Activated CD8-positive, alpha-beta T cell treated with anti-CD3 and anti-CD28 coated beads for 36 hours (primary cell): Measurements from ENCODE around the gene NF1. TPM values are rescaled to one million over a fixed set of nuclear protein-coding genes. Genes with fewer than 3 reads are reported as not detected.
"Not testable (repeated sequence)": the region's sequence is repeated elsewhere in the genome, so short reads cannot be mapped to it uniquely, and the experiment has no call there.

Experiments
- ATAC-seq: fragments of 200-7000 bp; cut with Tn5 transposase; one replicate; pipeline ENCODE4 v1.10.0; 2021; ENCODE audit warnings: mild to moderate bottlenecking, moderate library complexity
- CTCF ChIA-PET: fragments of 350-600 bp; sonication (Branson Sonifier 250); formaldehyde crosslinking; loops from one replicate; lab custom pipeline; 2021; ENCODE audit warnings: antibody characterized with exemption; lab: Charles Lee
- POLR2A ChIA-PET: fragments of 350-600 bp; sonication (Branson Sonifier 250); formaldehyde crosslinking; loops from one replicate; lab custom pipeline; 2021; ENCODE audit warnings: antibody characterized with exemption; lab: Charles Lee
- DNase-seq: peaks from one replicate; pipeline ENCODE4 v3.0.0-alpha.2; 2020
- H3K27ac Mint-ChIP-seq: one replicate; pipeline ENCODE4 v1.8.0; 2021; ENCODE audit warnings: mild to moderate bottlenecking, mixed read lengths
- H3K27me3 Mint-ChIP-seq: one replicate; pipeline ENCODE4 v1.8.0; 2021; ENCODE audit warnings: mixed read lengths
- H3K36me3 Mint-ChIP-seq: one replicate; pipeline ENCODE4 v1.8.0; 2021; ENCODE audit warnings: low read depth, mixed read lengths
- H3K4me1 Mint-ChIP-seq: one replicate; pipeline ENCODE4 v1.8.0; 2021; ENCODE audit warnings: low read depth, mixed read lengths
- H3K4me3 Mint-ChIP-seq: one replicate; pipeline ENCODE4 v1.8.0; 2021; ENCODE audit warnings: mild to moderate bottlenecking, moderate library complexity, mixed read lengths
- H3K9me3 Mint-ChIP-seq: one replicate; pipeline ENCODE4 v1.8.0; 2021; ENCODE audit warnings: mixed read lengths
- CTCF ChIP-seq: fragments of 200-600 bp; IDR thresholded peaks from one replicate; pipeline ENCODE4 v1.8.0; 2022; ENCODE audit warnings: antibody characterized with exemption, mild to moderate bottlenecking
- intact Hi-C: fragments of 100-400 bp; cut with micrococcal nuclease; formaldehyde crosslinking; loops from one replicate; pipeline ENCODE4 v1.10.0; 2022
- total RNA-seq, 2 experiments: library from RNA; stranded (reverse); gene quantifications; one replicate each; pipeline ENCODE4 v1.2.3, GENCODE V29; 2021

The NF1 gene
- total RNA-seq, 2 experiments from 2014 or later, result 19.4 to 20.1 TPM

- TF ChIP-seq CTCF, result no peak
- ATAC-seq (peak; percentile 77), DNase-seq (no peak)
- H3K27me3 Mint-ChIP-seq, result no peaks in the 10 kb centered on the region
- peaks cover 19% of the 10 kb centered on the region for H3K4me1 Mint-ChIP-seq
- ChIA-PET POLR2A (no interaction called here), CTCF (no interaction called here)
- H3K4me3 Mint-ChIP-seq, result no peak overlapping the region
- H3K9me3 Mint-ChIP-seq, result no peaks in the 10 kb centered on the region
- no peak overlapping the region for H3K27ac Mint-ChIP-seq
- intact Hi-C loops, result no loop called here
- H3K36me3 Mint-ChIP-seq, result peaks cover 1% of the 10 kb centered on the region
Measured at GRCh38 chr17:31112001-31112661, 17.4 kb downstream of the NF1 start.

- ATAC-seq, POLR2A ChIA-PET, DNase-seq, intact Hi-C loops, H3K36me3 Mint-ChIP-seq, H3K4me3 Mint-ChIP-seq, H3K27me3 Mint-ChIP-seq, H3K9me3 Mint-ChIP-seq, H3K27ac Mint-ChIP-seq: not testable (repeated sequence)
- CTCF ChIA-PET, result interaction anchor here (0.6 kb wide), 1 partner anchor 762 kb away, joined by 3 read pairs; no protein-coding TSS in a partner anchor
- H3K4me1 Mint-ChIP-seq, result peaks cover 19% of the 10 kb centered on the region
Measured at GRCh38 chr17:31113368-31113767, 18.6 kb downstream of the NF1 start.

- H3K4me1 Mint-ChIP-seq, result peaks cover 19% of the 10 kb centered on the region
- ATAC-seq (no peak), DNase-seq (no peak)
- no peak overlapping the region for H3K27ac Mint-ChIP-seq
- H3K36me3 Mint-ChIP-seq, result peaks cover 3% of the 10 kb centered on the region
- ChIA-PET POLR2A (no interaction called here), CTCF (no interaction called here)
- no peaks in the 10 kb centered on the region for H3K9me3 Mint-ChIP-seq
- no peaks in the 10 kb centered on the region for H3K27me3 Mint-ChIP-seq
- H3K4me3 Mint-ChIP-seq, result no peak overlapping the region
- intact Hi-C loops, result no loop called here
- TF ChIP-seq CTCF, result no peak
Measured at GRCh38 chr17:31113939-31114338, 19.2 kb downstream of the NF1 start.

GRCh38 chr17:31114956-31115555 lies 20.3 kb downstream of the NF1 start:
- TF ChIP-seq CTCF, result no peak
- CTCF ChIA-PET, result no interaction called here
- ATAC-seq (no peak), DNase-seq (no peak)
- Mint-ChIP-seq H3K27me3 (no peaks in the 10 kb centered on the region), H3K9me3 (no peaks in the 10 kb centered on the region), H3K36me3 (peaks cover 6% of the 10 kb centered on the region), H3K4me3 (no peak overlapping the region), H3K27ac (no peak overlapping the region), H3K4me1 (peaks cover 16% of the 10 kb centered on the region)
- intact Hi-C loops, result no loop called here
- POLR2A ChIA-PET, result no interaction called here

GRCh38 chr17:31116167-31116566 lies 21.4 kb downstream of the NF1 start:
- DNase-seq (no peak), ATAC-seq (no peak)
- no peak overlapping the region for H3K4me3 Mint-ChIP-seq
- POLR2A ChIA-PET, result no interaction called here
- H3K9me3 Mint-ChIP-seq, result no peaks in the 10 kb centered on the region
- intact Hi-C loops, result no loop called here
- H3K27ac Mint-ChIP-seq, result no peak overlapping the region
- peaks cover 6% of the 10 kb centered on the region for H3K36me3 Mint-ChIP-seq
- CTCF ChIA-PET, result no interaction called here
- H3K27me3 Mint-ChIP-seq, result no peaks in the 10 kb centered on the region
- peaks cover 16% of the 10 kb centered on the region for H3K4me1 Mint-ChIP-seq
- TF ChIP-seq CTCF, result no peak
